UCSD-AML1 (cell line): Measurements from ENCODE around the gene BABAM2.
"Not testable (repeated sequence)": the region's sequence is repeated elsewhere in the genome, so short reads cannot be mapped to it uniquely, and the experiment has no call there.

ENCODE experiments used
- DNase-seq: peaks from one replicate; lab custom pipeline; 2025; ENCODE audit not compliant: unreplicated experiment; lab: John Stamatoyannopoulos, UW

The BABAM2 gene

DNA sequence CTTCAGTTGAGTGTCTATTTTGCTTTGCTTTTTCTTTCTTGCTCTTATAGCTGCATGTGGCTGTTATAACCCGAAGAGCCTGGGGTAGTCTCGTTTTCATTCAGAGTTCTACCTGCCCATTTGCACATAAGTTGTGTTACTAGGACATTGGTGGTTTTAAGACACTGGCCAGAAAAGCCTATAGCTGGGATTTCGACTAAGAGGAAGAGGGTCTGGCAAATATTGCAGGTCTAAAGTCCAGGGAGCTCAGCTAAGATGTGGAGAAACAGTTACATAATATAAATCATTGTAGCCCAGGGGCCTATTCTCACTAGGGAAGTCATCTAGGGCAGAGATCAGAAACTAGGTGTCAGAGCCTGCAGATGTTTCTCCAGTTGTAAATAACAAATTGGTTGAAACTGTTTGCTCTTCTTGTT, 120.8 kb downstream of the BABAM2 start:
- no peak for DNase-seq

- DNase-seq: not testable (repeated sequence)
Observed at GRCh38 chr2:28018474-28018873, 127.9 kb downstream of the BABAM2 start.

- DNase-seq: not testable (repeated sequence)
Observed at GRCh38 chr2:28019521-28019920, 129.0 kb downstream of the BABAM2 start.

- DNase-seq: no peak
Observed at GRCh38 chr2:28021898-28022297, 131.4 kb downstream of the BABAM2 start.

- no peak for DNase-seq
Observed at GRCh38 chr2:28025123-28025522, 134.6 kb downstream of the BABAM2 start.

DNA sequence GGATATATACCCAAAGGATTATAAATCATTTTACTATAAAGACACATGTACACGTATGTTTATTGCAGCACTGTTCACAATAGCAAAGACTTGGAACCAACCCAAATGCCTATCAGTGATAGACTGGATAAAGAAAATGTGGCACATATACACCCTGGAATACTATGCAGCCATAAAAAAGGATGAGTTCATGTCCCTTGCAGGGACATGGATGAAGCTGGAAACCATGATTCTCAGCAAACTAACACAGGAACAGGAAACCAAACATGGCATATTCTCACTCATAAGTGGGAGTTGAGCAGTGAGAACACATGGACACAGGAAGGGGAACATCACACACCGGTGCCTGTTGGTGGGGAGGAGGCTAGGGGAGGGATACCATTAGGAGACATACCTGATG, 135.7 kb downstream of the BABAM2 start:
- not testable (repeated sequence) for DNase-seq

DNA sequence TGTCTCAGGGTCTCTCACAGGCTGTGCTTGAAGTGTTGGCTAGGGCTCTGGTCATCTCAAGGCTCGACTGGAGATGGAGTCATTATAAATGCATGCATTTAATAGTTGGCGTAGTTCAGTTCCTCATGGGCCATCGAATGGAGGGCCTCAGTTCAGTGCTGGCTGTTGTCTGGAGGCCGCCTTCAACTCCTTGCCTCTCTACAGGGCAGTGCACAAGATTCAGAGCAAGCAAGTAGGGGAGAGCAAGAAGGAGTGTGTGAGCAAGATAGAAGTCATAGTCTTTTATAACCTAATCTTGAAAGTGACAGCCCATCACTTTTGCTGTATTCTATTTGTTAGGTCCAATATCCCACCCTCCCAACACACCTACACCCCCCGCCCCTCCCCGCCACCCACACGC, 137.5 kb downstream of the BABAM2 start:
- DNase-seq: no peak

DNA sequence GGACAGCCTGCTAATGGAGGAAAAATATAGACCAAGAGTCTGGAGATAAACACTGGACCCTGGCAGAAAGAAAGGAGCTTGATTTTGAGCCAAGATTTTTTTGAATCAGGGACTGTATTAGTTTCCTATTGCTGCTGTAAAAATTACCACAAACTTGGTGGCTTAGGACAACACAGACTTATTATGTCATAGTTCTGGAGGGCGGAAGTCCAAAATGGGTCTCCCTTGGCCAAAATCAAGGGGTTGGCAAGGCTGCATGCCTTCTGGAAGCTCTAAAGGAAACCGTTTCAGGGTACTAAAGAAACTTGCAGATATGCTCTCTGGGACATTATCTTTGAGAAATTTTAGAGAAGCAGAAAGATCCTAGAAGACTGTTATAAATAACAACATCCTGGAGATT, 140.1 kb downstream of the BABAM2 start:
- no peak for DNase-seq

GRCh38 chr2:28032816-28033215, 142.3 kb downstream of the BABAM2 start:
- DNase-seq: no peak

DNA sequence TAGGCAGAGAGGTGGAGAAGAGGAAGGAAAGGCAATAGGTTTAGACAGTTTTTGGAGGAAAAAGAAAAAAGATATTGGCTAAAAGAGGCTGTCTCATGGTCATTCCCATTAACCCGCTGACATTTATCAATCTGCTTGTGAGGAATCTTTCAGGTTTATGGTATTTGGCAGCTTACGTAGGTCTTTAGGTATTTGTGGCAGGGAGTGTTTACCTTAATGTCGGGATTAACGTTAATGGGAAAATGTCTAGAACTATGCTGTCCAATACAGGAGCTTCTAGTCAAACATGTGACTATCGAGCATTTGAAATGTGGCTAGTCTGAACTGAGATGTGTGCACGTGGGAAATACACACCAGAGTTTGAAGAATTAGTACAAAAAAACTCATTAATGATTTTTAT, 144.2 kb downstream of the BABAM2 start:
- no peak for DNase-seq

GRCh38 chr2:28035163-28035690, 144.7 kb downstream of the BABAM2 start:
- no peak for DNase-seq

- peak; percentile 26 for DNase-seq
Observed at GRCh38 chr2:28035816-28036215, 145.3 kb downstream of the BABAM2 start.

GRCh38 chr2:28036307-28036706, 145.8 kb downstream of the BABAM2 start:
- DNase-seq: no peak

- DNase-seq: no peak
Observed at GRCh38 chr2:28038722-28039121, 148.2 kb downstream of the BABAM2 start.

DNA sequence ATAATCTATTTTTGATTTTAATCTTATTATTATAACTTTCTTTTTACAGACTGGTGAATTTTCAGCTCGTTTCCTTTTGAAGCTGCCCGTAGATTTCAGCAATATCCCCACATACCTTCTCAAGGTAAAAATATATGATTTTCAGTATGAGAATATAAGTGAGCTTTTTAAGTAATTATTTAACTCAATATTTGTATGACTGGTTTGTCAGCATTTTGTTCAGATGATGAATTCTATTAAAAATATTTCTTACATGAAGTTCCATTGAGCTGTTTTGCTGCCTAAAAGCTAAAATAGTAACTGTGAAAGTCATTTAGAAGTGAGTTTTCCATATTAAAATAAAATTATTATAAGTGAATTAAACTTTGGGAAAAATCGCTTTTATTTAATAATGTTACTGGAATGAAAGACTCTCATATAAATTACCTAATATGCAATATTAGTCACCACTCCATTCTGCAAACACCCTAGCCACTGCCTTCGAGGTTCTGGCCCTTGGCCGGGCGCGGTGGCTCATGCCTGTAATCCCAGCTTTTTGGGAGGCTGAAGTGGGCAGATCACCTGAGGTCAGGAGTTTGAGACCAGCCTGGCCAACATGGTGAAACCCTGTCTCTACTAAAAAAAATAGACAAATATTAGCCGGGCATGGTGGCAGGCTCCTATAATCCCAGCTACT, 155.3 kb downstream of the BABAM2 start:
- DNase-seq: no peak

- no peak for DNase-seq
Observed at GRCh38 chr2:28046921-28047320, 156.4 kb downstream of the BABAM2 start.

GRCh38 chr2:28047681-28048080, 157.2 kb downstream of the BABAM2 start:
- no peak for DNase-seq

GRCh38 chr2:28048341-28048740, 157.8 kb downstream of the BABAM2 start:
- no peak for DNase-seq

DNA sequence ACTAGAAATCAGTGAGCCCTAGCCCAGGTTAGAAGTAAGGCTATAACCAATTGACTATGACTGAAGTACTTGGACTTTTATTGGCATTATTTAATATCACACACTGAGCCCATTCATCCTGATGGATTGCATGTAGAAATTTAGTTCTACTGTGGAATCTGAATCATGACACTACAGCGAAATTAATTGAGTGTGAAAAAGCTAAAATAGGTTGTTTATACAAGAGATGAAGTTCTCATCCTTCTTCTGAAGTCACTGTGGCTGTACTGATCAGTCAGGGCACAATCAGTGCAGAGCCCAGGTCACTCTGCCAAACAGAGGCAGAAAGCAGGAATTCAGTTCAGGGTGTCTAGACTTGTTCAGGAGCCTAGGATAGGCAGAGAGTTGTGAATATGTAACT, 158.9 kb downstream of the BABAM2 start:
- no peak for DNase-seq

- DNase-seq: no peak
Observed at GRCh38 chr2:28049899-28050298, 159.4 kb downstream of the BABAM2 start.

DNA sequence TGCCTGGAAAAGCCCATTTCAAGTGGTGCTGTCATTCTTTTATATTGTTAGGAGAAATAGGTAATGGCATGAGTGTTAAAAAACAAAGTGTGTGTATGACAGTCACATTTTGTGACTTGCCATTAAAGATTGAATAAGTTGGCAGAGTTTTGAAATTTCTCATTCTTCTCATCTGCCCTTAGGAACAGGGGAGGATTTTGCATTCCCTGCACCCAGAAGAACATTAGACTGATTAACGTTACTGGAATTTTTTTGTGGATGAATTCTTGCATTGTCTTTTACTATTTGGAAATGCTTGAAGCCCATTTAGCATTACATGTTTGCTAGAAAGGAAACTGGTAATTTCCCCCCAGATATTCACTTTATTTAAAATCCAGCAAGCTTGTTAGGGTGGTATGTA, 162.2 kb downstream of the BABAM2 start:
- no peak for DNase-seq

- no peak for DNase-seq
Observed at GRCh38 chr2:28053597-28053996, 163.1 kb downstream of the BABAM2 start.

- no peak for DNase-seq
Observed at GRCh38 chr2:28054916-28055315, 164.4 kb downstream of the BABAM2 start.
